B cell (primary cell): Measurements from ENCODE around the gene TRERF1. TPM values are rescaled to one million over a fixed set of nuclear protein-coding genes. Genes with fewer than 3 reads are reported as not detected.

ENCODE experiments used
- ATAC-seq: fragments of 200-7000 bp; cut with Tn5 transposase; one replicate; pipeline ENCODE4 v1.10.0; 2021; ENCODE audit warnings: low read depth, mild to moderate bottlenecking, moderate number of reproducible peaks, moderate library complexity
- CTCF ChIA-PET: fragments of 350-600 bp; sonication (Branson Sonifier 250); formaldehyde crosslinking; loops from one replicate; lab custom pipeline; 2021; ENCODE audit warnings: antibody characterized with exemption, inconsistent platforms; lab: Charles Lee
- POLR2A ChIA-PET: fragments of 350-600 bp; sonication (Branson Sonifier 250); formaldehyde crosslinking; loops from one replicate; lab custom pipeline; 2021; ENCODE audit warnings: antibody characterized with exemption; lab: Charles Lee
- DNase-seq: peaks from one replicate; pipeline ENCODE4 v3.0.0; 2013
- H2AFZ ChIP-seq: 2 replicates; pipeline ENCODE4 v1.6.1; 2012; ENCODE audit warnings: mild to moderate bottlenecking, low read depth, low read length; ENCODE audit not compliant: insufficient read depth, poor library complexity, severe bottlenecking
- H3K27ac ChIP-seq, 2 donors: 1 replicate in 1 of 2; 2 replicates in 1 of 2; pipeline ENCODE4 v1.5.1; 2012 to 2013; ENCODE audit warnings: low read length in 2 of 2, mild to moderate bottlenecking in 2 of 2, moderate library complexity in 1 of 2
- H3K27me3 ChIP-seq, 4 experiments: fragments of 200-600 bp in 1 of 4; sonication (generic) in 1 of 4; replicated peaks in 1 of 4; 1 replicate in 2 of 4; 2 replicates in 2 of 4; pipeline versions ENCODE4 v1.6.1 to v1.7.0; 2013 to 2016; ENCODE audit warnings: low read length in 3 of 4, mild to moderate bottlenecking in 2 of 4, mixed read lengths in 1 of 4, moderate library complexity in 1 of 4; ENCODE audit not compliant: insufficient read depth in 4 of 4, control insufficient read depth in 3 of 4; ENCODE audit errors: control extremely low read depth in 1 of 4
- H3K36me3 ChIP-seq, 2 experiments: replicated peaks in 1 of 2; 1 replicate in 1 of 2; 2 replicates in 1 of 2; pipeline versions ENCODE4 v1.6.1 to v1.7.1; 2013; ENCODE audit warnings: low read length in 1 of 2; ENCODE audit not compliant: insufficient read depth in 2 of 2, control insufficient read depth in 1 of 2; ENCODE audit errors: control extremely low read depth in 1 of 2, extremely low read depth in 1 of 2
- H3K4me1 ChIP-seq, 2 donors: fragments of 200-600 bp in 1 of 2; sonication (generic) in 1 of 2; 1 replicate in 1 of 2; 2 replicates in 1 of 2; pipeline versions ENCODE4 v1.5.1 to v1.6.1; 2013 to 2017; ENCODE audit warnings: low read length in 2 of 2; ENCODE audit not compliant: control insufficient read depth in 2 of 2, insufficient read depth in 2 of 2
- H3K4me2 ChIP-seq: replicated peaks from 2 replicates; pipeline ENCODE3; 2012; ENCODE audit warnings: mild to moderate bottlenecking, low read depth, low read length; ENCODE audit not compliant: poor library complexity, severe bottlenecking
- H3K4me3 ChIP-seq, 5 experiments: fragments of 200-600 bp in 1 of 5; sonication (generic) in 1 of 5; 1 replicate in 3 of 5; 2 replicates in 2 of 5; pipeline versions ENCODE4 v1.5.1 to v1.7.0; 2011 to 2016; ENCODE audit warnings: low read length in 4 of 5, mild to moderate bottlenecking in 4 of 5, low read depth in 2 of 5, control low read depth in 1 of 5, moderate library complexity in 1 of 5; ENCODE audit not compliant: insufficient read depth in 1 of 5; ENCODE audit errors: control extremely low read depth in 1 of 5, extremely low read depth in 1 of 5
- H3K79me2 ChIP-seq: fragments of 200-600 bp; sonication (generic); one replicate; pipeline ENCODE4 v1.6.0; 2016; ENCODE audit warnings: low read length; ENCODE audit not compliant: control insufficient read depth, insufficient read depth
- H3K9ac ChIP-seq: fragments of 200-600 bp; sonication (generic); 2 replicates; pipeline ENCODE4 v1.6.1; 2017; ENCODE audit warnings: mild to moderate bottlenecking, low read length, moderate library complexity
- H3K9me3 ChIP-seq, 3 donors: one replicate each; pipeline versions ENCODE4 v1.6.1 to v1.7.1; 2013; ENCODE audit warnings: low read length in 2 of 3; ENCODE audit not compliant: control insufficient read depth in 2 of 3, insufficient read depth in 1 of 3; ENCODE audit errors: control extremely low read depth in 1 of 3
- H4K20me1 ChIP-seq: 2 replicates; pipeline ENCODE4 v1.6.0; 2012; ENCODE audit warnings: mild to moderate bottlenecking, low read length; ENCODE audit not compliant: insufficient read depth, control insufficient read depth, poor library complexity, severe bottlenecking
- H3K27ac Mint-ChIP-seq: one replicate; pipeline ENCODE4 v1.8.0; 2021; ENCODE audit warnings: mixed read lengths
- H3K27me3 Mint-ChIP-seq: one replicate; pipeline ENCODE4 v1.8.0; 2021; ENCODE audit warnings: mixed read lengths
- H3K4me1 Mint-ChIP-seq: one replicate; pipeline ENCODE4 v1.8.0; 2021; ENCODE audit warnings: mixed read lengths
- H3K4me3 Mint-ChIP-seq: one replicate; pipeline ENCODE4 v1.8.0; 2021; ENCODE audit warnings: mixed read lengths
- H3K9me3 Mint-ChIP-seq: one replicate; pipeline ENCODE4 v1.8.0; 2022; ENCODE audit warnings: mixed read lengths; ENCODE audit not compliant: insufficient read depth
- EZH2 ChIP-seq: IDR thresholded peaks from 2 replicates; pipeline ENCODE4 v1.6.1; 2012; ENCODE audit warnings: borderline replicate concordance, low read depth, mild to moderate bottlenecking, moderate library complexity, low read length; ENCODE audit not compliant: insufficient read depth, poor library complexity, severe bottlenecking
- WGBS: methylation state at CpG from one replicate; pipeline ENCODE4 v1.1.5; 2013; ENCODE audit warnings: missing lambda C conversion rate; ENCODE audit not compliant: insufficient coverage; 5-methylcytosine and 5-hydroxymethylcytosine counted together
- intact Hi-C: fragments of 100-400 bp; cut with micrococcal nuclease; formaldehyde crosslinking; loops from one replicate; pipeline ENCODE4 v1.10.0; 2022
- polyA plus RNA-seq: library from polyadenylated mRNA; depleted of rRNA; stranded (reverse); fragments of >200 nt; gene quantifications from 2 replicates; pipeline ENCODE4 v1.2.3, GENCODE V29; 2012
- total RNA-seq, 2 donors: library from RNA; stranded (reverse); fragments of 120-200 nt in 1 of 2; gene quantifications; 1 replicate in 1 of 2; 2 replicates in 1 of 2; pipeline versions ENCODE4 v1.2.3 to v1.2.4, GENCODE V29; 2013 to 2022
- TF ChIP-seq, protein P1 (sequence below): fragments of 200-600 bp; IDR thresholded peaks from one replicate; pipeline ENCODE4 v1.8.0; 2022; ENCODE audit warnings: antibody characterized with exemption, mild to moderate bottlenecking

Gene TRERF1
- total and polyA plus RNA-seq, 2 donors (not counting 1 experiment from before 2014, with no cell fraction given): 3.5 to 6.7 TPM

- no peaks in the 10 kb centered on the region for H3K4me1 ChIP-seq
- H3K9me3 Mint-ChIP-seq: no peaks in the 10 kb centered on the region
- H3K4me3 Mint-ChIP-seq: no peak overlapping the region
- H4K20me1 ChIP-seq: no peaks in the 10 kb centered on the region
- H3K27ac Mint-ChIP-seq: no peak overlapping the region
- ChIA-PET POLR2A (interaction anchor here (0.5 to 0.7 kb wide), 3 partner anchors 34 to 404 kb away, joined by 3 to 4 read pairs (median 3); no protein-coding TSS in a partner anchor), CTCF (interaction anchor here (0.6 to 1.1 kb wide), 2 partner anchors 16 to 17 kb away, joined by 3 read pairs; no protein-coding TSS in a partner anchor)
- no peaks in the 10 kb centered on the region for H3K27me3 ChIP-seq
- no peaks in the 10 kb centered on the region for H3K79me2 ChIP-seq
- H3K4me3 ChIP-seq: no peak overlapping the region
- H3K9me3 ChIP-seq: no peaks in the 10 kb centered on the region
- WGBS: 100% methylated on average over 6 of the region's 12 CpGs
- no peaks in the 10 kb centered on the region for H3K36me3 ChIP-seq
- no peak for DNase-seq
- no peak overlapping the region for H2AFZ ChIP-seq
- TF ChIP-seq, protein P1, sequence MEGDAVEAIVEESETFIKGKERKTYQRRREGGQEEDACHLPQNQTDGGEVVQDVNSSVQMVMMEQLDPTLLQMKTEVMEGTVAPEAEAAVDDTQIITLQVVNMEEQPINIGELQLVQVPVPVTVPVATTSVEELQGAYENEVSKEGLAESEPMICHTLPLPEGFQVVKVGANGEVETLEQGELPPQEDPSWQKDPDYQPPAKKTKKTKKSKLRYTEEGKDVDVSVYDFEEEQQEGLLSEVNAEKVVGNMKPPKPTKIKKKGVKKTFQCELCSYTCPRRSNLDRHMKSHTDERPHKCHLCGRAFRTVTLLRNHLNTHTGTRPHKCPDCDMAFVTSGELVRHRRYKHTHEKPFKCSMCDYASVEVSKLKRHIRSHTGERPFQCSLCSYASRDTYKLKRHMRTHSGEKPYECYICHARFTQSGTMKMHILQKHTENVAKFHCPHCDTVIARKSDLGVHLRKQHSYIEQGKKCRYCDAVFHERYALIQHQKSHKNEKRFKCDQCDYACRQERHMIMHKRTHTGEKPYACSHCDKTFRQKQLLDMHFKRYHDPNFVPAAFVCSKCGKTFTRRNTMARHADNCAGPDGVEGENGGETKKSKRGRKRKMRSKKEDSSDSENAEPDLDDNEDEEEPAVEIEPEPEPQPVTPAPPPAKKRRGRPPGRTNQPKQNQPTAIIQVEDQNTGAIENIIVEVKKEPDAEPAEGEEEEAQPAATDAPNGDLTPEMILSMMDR: no peak
- TF ChIP-seq EZH2: no peak
- H3K4me1 Mint-ChIP-seq: no peaks in the 10 kb centered on the region
- no peaks in the 10 kb centered on the region for H3K27me3 Mint-ChIP-seq
- ATAC-seq: no peak
- no peak overlapping the region for H3K9ac ChIP-seq
- intact Hi-C loops: no loop called here
- no peak overlapping the region for H3K4me2 ChIP-seq
- H3K27ac ChIP-seq: no peak overlapping the region
These were observed 10.7 kb downstream of the TRERF1 start for GRCh38 chr6:42440778-42441696.

DNA sequence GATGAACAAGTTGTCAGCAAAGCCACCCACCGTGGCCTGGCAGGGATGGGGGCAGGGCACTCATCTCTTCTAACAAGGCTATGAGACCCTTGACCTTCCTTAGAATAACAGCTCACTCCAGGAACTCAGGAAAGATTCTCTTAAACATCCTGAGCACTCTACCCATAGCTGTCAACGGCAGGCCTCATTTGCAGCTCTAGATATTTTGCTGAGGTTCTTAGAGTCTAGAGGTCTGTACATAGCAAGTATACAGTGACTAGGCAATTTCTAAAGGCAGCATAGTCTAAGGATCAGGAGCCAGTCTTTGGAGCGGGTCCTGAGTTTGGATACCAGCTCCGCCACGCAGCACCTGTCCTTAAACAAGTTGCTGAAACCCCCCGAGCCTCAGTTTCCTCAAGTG, 11.7 kb downstream of the TRERF1 start:
- H3K4me1 Mint-ChIP-seq: no peaks in the 10 kb centered on the region
- H3K27ac Mint-ChIP-seq: no peak overlapping the region
- TF ChIP-seq, protein P1: no peak
- no peak for TF ChIP-seq EZH2
- Histone ChIP-seq H3K4me3 (no peak overlapping the region), H3K36me3 (no peaks in the 10 kb centered on the region), H3K79me2 (no peaks in the 10 kb centered on the region), H3K27ac (no peak overlapping the region), H3K4me2 (no peak overlapping the region), H3K4me1 (no peaks in the 10 kb centered on the region), H3K27me3 (no peaks in the 10 kb centered on the region), H4K20me1 (no peaks in the 10 kb centered on the region), H2AFZ (no peak overlapping the region), H3K9ac (no peak overlapping the region), H3K9me3 (no peaks in the 10 kb centered on the region)
- intact Hi-C loops: no loop called here
- no peaks in the 10 kb centered on the region for H3K9me3 Mint-ChIP-seq
- CTCF ChIA-PET: interaction anchor here (1.1 kb wide), 1 partner anchor 15 kb away, joined by 3 read pairs; no protein-coding TSS in a partner anchor
- no peaks in the 10 kb centered on the region for H3K27me3 Mint-ChIP-seq
- H3K4me3 Mint-ChIP-seq: no peak overlapping the region
- DNase-seq (no peak), ATAC-seq (no peak)
- WGBS: 80% methylated on average over 5 of the region's 6 CpGs
- POLR2A ChIA-PET: no interaction called here
